Activated CD8-positive, alpha-beta memory T cell treated with anti-CD3 and anti-CD28 coated beads for 48 hours (primary cell): ENCODE data around the gene FAM234A.
"Not testable (repeated sequence)": the region's sequence is repeated elsewhere in the genome, so short reads cannot be mapped to it uniquely, and the experiment has no call there.

Experiments
- DNase-seq, 3 experiments: peaks; one replicate each; pipeline ENCODE4 v3.0.0-alpha.2; 2020; ENCODE audit warnings: low read depth in 2 of 3, low spot score in 2 of 3

Gene FAM234A

GRCh38 chr16:263944-264343, 29.3 kb downstream of the FAM234A start:
- no peak for DNase-seq

- no peak for DNase-seq
Measured at GRCh38 chr16:264440-264951, 29.9 kb downstream of the FAM234A start.

- DNase-seq = no peak
Measured at GRCh38 chr16:265002-265529, 30.4 kb downstream of the FAM234A start.

- DNase-seq = no peak
Measured at GRCh38 chr16:265711-266110, 31.1 kb downstream of the FAM234A start.

GRCh38 chr16:266258-267164, 31.9 kb downstream of the FAM234A start:
- DNase-seq = no peak

GRCh38 chr16:267562-267961, 32.9 kb downstream of the FAM234A start:
- DNase-seq = not testable (repeated sequence)

GRCh38 chr16:268141-269053, 33.8 kb downstream of the FAM234A start:
- DNase-seq = no peak

GRCh38 chr16:269061-269796, 34.6 kb downstream of the FAM234A start:
- DNase-seq = no peak

- no peak for DNase-seq
Measured at GRCh38 chr16:270381-271255, 36.0 kb downstream of the FAM234A start.

- no peak for DNase-seq
Measured at GRCh38 chr16:272633-273546, 38.3 kb downstream of the FAM234A start.

GRCh38 chr16:273547-274421, 39.2 kb downstream of the FAM234A start:
- DNase-seq = no peak

GRCh38 chr16:275041-275641, 40.5 kb downstream of the FAM234A start:
- DNase-seq = no peak

- DNase-seq = no peak
Measured at GRCh38 chr16:275786-276232, 41.2 kb downstream of the FAM234A start, which contains the start of gene RGS11. Gene RGS11 (minus strand): TSS chr16:275944. CDS start chr16:275911, 33 bp downstream.

- DNase-seq = no peak
Measured at GRCh38 chr16:276426-277077, 41.9 kb downstream of the FAM234A start.

- no peak for DNase-seq
Measured at GRCh38 chr16:278863-279366, 44.3 kb downstream of the FAM234A start.

- no peak for DNase-seq
Measured at GRCh38 chr16:279531-279930, 44.9 kb downstream of the FAM234A start.
